ENCODE measurements around the gene HOXC10. TPM values are rescaled to one million over a fixed set of nuclear protein-coding genes. Genes with fewer than 3 reads are reported as not detected.

HOXC10 gene
- polyA plus RNA-seq, 5 donors, result 1.2 to 2.6 TPM; not detected in 3

DNA sequence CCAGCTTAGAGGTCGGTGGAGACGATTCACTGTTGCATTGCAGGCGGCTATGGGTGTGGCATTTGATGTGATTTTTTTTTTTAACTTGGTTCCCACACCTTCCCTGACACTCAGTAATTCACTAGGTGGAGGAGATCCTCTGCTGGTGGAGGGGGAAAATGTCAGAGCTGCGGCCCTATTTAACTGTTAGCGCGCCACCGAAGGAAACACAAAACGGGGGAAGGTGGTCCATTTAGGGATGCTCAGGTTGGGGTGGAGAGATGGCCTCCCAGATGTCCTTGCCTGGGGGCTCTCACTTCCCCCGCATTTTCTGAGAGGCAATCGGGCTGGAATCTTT, 34.5 kb upstream of the HOXC10 start:
- no peak for DNase-seq

DNA sequence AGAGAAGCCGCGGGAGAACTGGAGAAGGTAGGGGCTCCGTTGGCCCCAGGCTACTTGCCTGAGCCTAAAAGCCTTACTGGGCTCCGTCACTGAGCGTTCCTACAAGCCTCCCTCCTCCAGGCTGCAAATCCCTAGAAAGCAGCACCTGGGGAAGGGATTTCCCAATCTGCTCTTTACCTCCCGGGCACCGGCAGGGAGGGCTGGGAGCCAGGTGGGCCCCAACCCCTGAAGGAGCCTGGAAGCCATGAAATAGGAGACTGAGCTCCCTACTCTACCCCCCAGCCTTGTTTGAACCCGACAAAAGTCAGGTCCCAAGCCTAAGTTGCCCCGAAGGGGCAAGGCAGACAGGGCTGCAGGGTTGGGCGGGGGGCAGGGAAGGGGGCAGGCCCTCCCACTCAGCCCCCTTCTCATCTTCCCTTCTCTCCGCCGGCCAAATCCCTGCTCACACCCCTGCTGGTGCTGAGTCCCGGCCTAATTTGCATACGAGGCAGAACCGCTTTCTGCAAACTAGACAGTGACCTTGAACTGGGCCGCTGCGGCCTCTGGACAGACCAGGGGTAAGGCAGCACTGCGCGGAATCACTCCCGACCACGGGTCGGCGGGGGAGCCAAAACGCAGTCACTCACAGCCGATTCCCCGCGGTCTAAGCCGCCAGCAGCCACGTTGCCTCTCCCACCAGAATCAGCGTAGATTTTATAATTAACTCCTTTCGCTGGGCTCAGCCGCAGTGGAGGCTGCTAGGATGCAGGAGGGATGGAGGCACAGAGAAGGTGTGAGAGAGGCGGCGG, 34.0 kb upstream of the HOXC10 start:
- DNase-seq, result no peak

DNA sequence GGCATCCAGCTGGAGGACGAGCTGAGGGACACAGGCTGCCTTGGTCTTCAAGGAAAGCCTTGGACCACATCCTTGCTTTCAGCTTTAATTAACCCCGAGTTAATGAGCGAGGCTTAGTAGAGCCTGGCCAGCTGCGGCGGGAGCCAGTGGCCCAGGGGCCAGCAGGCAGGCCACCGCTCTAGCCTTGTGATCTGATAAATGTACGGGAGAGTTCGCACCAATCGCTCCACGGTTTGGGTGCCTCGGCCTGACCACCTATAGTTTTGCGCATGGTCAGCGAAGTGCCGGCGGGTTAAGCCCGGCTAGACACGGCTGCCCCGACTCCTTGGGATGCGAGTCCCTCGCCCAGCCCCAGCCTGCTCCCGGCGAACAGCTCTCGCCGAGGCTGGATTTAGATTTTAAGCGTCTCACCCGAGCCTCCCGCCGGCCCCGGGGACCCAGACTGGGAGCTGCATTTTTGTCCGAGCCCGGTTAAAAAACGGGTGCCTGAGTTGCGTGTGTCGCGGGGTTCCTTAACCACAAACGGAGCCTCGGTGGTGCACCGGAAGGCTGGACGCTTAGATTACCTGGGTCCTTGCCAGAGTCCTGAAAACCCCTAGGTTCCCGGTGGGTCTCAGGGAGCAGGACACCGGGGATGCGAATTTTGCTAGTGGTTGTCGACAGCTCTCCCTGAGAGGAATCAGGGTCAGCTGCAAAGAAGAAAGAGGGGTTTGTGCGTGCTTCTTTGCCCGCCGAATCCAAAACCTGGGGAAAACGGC, 33.2 kb upstream of the HOXC10 start:
- DNase-seq, result no peak

DNA sequence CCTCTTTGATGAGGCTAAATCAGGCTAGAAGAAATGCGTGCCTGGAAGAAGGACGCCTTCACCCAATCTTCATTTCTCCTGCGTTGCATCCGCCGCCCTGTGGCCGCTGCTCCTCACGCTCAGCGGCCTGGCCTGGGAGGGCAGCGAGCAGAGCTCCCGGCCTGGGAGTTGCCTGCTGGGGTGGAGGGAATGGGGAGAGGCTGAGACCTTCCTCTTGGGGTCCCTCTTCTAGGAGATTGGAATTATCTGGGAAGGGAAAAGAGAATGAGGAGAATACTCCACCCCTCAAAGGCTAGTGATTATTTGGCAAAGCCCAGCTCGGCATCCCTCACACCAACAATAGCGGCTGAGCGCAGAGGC, 32.6 kb upstream of the HOXC10 start:
- no peak for DNase-seq

DNA sequence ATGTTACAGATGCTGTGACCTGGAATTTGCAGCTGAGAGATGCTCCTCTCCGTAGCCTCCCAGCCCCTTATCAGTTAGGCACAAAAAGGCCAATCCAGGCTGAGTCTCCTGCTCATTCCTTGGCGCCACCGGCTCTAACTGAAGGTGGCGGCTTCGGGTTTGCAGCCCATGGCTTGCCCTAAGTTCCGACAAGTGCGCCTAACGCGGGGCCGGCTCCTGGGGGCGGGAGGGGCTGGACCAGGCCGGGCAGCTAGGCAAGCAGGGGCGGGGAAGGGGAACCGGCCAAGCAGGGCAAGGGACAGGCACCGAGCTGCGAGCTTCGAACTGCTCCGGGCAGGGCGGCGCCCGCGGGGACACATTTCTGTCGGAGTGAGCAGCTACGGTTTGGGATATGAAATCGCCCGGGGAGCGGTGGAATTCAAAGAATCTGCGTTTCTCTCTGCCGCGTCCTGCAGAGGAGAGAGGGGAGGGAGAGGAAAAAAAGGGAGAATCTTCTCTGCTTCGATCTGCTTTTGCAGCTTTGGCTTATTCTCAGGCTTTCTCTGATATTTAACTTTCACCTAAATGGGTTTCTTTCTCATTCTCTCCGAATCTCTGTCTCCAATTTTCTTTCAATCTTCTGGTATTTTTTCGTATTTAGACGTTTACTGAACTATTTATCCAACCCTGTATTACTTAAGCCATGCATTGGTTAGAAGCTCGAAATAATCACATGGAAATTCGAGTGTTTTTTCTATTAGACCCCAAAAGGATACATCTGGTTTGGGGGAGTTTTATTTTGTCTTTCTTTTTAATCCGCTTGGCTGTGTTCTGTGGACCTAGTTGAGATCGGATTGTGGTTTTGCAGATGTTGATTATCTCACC, 31.8 kb upstream of the HOXC10 start:
- DNase-seq, result no peak

DNA sequence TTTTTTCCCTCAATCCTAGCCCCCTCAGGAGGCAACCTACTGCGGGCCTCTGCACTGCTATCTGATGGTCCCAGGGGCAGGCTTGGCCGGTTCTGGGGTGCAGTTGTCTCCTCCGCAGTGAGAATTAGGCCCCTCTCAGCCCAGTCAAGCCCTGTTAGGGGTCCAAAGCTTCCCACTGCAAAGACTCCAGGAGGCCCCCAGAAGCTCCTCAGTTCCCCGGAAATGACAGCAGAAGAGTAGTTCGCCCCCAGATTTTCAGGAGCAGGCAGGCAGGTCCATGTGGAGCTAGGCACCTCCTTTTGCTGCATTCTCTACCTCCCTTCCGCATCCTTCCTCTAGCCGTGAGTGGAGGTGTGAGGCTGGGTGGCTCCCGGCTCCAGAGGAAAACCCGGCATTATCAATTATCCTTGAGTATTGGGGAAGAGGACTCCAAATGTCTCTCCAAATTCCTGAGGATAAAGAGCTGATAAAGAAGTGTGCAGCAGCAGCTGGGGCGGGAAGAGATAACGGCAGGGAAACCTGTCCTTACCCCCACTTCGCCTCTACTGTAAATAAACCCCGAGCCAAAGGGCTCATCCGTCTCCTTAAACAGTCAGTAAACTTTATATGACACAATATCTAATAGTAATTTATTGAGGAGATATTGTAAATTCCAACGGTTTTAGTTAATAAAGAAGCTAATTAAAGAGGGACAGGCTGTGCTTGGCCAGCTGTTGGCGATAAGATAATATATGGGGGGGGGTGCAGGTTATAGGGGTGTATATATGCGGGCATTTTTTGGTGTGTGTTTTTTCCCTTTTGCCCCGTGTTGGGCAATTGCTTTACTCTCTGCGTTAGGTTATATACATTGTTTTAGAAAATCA, 30.9 kb upstream of the HOXC10 start:
- no peak for DNase-seq

DNA sequence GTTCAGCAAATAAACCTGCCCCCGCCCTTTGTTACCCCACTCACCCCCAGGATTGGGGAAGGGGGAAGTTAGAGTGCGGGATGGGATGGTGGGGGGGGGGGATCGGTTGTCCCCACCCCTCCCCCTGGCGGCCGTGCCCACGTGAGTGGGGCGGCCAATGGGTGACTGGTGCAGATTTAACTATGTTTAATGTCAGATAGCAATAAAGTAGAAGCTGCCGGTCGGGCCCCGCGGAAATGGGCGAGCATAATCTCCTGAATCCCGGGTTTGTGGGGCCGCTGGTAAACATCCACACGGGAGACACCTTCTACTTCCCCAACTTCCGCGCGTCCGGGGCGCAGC, 30.3 kb upstream of the HOXC10 start, which contains the start of gene HOXC12:
TSS of gene HOXC12 (plus strand) at position 210 of the 342 bp plus-strand sequence. CDS start at position 237, 27 bp downstream.
- no peak for DNase-seq

DNA sequence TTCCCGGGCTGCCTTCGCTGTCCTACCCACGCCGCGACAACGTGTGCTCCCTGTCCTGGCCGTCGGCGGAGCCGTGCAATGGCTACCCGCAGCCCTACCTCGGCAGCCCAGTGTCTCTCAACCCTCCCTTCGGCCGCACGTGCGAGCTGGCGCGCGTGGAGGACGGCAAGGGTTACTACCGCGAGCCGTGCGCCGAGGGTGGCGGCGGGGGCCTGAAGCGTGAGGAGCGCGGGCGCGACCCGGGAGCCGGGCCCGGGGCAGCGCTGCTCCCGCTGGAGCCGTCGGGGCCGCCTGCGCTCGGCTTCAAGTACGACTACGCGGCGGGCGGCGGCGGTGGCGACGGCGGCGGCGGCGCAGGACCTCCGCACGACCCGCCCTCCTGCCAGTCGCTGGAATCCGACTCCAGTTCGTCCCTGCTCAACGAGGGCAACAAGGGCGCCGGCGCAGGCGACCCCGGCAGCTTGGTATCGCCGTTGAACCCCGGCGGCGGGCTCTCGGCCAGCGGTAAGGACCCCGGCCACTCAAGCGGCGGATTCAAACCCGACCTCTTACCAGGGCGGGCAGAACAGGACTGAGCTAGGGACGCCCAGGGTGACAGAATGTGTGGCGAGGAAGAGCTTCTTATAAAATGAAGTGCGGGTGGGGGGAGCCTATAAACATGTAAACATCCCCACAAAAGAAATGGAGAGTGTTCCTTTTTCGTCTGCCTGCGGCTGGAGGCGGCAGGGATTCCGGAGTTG, 29.7 kb upstream of the HOXC10 start:
- no peak for DNase-seq

DNA sequence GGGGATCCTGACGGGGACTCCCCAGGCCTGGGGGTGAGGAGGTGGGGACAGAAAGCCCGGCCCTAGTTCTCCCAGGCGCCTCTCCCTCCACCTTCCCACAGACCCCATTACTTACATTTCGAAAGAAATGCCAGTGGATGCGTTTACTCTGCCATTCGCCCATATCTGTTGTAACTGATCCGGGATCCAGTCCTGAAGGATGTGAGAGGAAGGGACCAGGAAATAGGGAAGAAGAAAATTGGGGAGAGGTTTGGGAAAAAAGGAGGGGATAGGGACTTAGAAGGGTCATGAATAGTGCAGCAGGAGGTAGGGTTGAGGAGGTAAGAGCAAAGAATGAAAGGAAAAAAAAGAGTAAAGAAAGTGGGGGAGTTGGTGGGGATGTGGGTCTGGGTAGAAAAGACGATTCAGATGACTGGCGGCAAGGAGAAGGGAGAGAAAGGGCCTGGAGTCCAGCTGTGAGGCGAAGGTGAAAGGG, 29.1 kb upstream of the HOXC10 start:
- DNase-seq, result no peak

DNA sequence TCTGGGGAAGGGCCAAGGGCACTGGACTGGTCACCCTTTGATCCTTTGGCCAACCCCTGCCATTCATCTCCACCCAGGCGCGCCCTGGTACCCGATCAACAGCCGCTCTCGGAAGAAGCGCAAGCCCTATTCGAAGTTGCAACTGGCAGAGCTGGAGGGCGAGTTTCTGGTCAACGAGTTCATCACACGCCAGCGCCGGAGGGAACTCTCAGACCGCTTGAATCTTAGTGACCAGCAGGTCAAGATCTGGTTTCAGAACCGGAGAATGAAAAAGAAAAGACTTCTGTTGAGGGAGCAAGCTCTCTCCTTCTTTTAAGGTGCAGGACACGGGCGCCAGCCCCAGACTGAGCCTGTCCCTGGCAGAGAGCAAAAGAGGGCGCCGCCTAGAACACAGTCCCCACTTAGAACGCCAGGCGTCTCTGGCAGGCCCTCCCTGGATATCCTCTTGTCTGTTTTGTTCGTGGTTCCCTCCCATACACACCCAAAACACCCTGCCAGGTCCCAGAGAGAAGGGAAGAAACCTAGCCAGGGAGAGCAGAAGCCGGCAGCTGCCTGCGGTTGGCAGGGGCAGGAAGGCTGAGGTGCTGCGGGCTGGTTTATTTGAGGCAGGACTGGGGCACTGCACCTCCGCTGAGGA, 28.6 kb upstream of the HOXC10 start:
- no peak for DNase-seq

DNA sequence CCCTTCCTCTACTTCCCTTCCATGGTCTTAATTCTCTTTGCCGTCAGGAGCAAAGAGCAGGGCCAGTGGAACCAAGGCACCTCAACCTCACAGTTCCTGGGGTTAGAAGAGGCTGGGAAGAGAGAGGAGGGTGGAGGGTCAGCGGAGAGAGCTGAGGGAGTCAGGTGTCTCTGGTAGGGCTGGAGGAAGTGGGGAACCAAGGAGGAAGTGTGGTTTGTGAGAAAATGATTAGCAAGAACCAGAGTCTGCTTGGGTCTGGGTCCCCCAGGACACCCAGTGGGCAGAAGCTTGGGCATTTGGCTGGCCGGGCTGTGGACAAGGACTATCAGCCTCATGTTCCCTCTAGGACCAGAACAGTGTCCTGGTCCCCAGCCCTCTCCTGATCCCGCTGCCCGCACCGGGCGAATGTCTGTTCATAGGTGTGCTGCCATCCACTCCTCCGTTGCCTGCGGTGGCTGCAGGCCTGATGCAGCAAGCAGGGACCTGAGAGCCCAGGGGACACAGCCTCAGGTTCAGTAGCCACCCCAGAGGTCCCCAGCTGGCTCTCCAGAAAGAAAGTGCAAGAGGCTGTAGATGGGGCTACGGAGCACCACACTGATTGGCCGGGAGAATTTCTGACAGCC, 27.9 kb upstream of the HOXC10 start:
- no peak for DNase-seq

DNA sequence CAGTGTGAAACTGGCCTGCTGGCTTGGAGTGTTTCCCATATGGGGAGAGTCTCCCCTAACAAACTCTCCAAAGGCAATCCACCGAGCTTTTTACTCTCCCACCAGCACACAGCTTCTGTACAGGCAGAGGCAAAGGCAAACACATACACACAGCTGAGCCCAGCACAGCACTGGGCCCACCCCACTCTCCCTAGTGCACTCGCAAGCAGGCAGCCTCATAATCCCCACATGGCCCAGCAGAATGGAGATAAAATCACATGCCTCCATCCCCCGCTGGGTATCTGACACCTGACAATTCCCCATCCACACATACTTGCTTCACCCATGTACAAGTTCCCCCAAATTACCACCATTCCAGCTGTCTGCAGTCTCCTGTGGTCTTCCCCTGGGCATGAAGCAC, 26.8 kb upstream of the HOXC10 start:
- DNase-seq, result no peak

DNA sequence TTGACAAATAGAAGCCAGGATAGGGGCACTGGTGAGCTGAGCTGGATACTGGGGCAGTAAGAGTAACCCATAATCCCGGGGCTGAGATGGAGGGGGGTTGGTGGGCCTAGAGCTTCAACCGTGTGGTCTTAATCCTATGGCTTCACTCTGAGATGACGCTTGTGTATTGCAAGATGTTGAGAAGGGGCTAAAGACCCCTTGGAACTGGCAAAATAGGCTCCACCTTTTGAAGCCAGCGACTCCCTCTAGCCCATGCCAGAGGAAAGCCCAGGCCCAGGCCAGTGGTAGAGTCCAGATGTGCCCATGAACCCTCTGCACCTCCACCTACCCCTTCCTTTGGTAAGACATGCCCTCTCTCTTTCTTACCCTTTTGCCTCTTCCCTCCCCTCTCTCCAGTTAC, 25.6 kb upstream of the HOXC10 start:
- DNase-seq, result no peak

DNA sequence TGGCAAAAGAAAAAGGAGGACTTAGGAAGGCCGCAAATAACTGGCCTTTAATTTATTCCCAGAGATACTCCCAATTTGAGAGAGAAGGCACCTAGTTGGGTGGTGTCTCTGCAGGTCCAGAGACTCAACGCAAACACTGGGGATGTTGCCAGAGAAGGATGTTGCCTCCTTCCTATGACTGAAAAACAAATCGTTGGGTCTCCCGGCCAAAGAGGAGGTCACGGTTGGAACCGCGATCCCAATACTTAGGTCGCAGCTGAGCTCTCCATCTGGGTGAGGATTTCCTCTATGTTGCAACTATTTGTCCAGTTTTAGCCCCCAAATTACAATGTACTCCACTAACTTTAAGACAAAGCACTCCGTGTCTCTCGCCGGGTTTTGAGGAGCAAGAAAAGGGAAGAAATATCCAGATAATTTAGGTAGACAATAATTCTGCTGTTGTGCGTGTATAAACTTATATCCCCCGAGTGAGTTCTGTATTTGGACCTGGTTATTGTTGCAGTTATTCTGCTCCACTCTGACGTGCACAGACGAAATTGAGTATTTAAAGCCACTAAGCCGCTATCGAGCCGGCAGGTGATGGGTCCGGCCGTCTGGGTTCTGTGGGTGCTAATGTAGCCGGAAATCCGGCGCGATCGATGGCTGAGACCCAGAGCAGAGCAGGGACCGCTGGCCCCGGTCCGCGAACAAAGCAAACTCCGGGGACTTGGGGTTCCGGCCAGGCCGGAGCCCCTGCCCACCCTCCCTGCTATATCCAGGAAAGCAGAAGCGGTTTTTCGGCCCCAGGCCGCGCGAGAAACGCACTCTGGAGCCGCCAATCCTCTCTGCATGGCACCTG, 24.5 kb upstream of the HOXC10 start:
- no peak for DNase-seq

DNA sequence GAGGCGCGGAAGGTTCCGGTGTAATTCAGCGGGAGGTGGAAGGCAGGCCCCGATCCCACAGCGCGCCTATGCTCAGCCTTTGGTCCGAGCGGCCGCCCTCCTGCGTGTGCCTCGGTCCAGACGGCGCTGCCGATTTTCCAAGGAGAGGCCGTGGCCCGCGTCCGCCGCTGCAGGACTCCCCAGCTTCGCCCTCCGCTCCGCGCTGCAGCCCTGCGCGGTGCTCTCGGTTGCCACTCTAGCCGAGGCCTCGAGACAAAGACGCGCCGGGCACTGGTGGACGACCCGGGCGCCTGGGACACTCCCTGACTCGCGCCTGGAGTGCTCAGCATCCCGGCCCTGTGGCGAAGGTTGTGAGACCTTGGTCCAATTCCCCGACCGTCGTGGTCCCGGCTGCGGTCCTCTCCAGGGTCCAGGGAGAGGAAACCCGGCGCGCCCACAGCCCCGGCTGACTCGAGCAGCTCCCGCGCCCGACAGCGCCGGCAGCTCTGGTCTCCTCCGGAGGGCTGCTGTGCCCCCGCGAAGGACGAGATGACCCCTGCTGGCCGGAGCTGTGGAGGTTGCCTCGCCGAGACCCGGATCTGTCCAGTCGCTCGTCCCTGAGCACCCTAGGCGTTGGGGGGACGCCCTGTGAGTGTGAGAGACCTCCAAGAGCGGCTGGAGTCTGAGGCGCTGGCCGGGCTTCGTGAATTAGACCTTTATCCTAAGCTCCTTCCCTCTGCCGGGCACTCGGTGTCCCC, 23.8 kb upstream of the HOXC10 start:
- no peak for DNase-seq

DNA sequence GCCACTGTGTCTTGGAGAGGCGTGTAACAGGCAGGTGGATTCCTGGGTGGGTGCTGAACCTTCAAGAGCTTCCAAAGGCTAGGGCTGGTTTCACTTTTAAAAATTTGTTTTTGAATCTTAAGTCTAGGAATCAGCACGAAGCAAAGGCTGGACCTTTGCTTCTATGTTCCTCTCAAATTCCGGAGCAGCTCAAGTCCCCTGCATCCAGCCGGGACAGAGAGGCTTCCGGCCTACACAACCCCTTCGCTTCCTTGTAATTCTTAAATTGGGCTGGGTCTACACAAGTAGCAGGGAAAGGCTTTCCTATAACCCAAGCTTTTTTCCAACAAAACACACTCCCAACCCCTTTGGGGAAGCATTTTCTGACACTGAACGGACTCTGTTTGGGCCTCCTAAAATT, 21.9 kb upstream of the HOXC10 start:
- no peak for DNase-seq

DNA sequence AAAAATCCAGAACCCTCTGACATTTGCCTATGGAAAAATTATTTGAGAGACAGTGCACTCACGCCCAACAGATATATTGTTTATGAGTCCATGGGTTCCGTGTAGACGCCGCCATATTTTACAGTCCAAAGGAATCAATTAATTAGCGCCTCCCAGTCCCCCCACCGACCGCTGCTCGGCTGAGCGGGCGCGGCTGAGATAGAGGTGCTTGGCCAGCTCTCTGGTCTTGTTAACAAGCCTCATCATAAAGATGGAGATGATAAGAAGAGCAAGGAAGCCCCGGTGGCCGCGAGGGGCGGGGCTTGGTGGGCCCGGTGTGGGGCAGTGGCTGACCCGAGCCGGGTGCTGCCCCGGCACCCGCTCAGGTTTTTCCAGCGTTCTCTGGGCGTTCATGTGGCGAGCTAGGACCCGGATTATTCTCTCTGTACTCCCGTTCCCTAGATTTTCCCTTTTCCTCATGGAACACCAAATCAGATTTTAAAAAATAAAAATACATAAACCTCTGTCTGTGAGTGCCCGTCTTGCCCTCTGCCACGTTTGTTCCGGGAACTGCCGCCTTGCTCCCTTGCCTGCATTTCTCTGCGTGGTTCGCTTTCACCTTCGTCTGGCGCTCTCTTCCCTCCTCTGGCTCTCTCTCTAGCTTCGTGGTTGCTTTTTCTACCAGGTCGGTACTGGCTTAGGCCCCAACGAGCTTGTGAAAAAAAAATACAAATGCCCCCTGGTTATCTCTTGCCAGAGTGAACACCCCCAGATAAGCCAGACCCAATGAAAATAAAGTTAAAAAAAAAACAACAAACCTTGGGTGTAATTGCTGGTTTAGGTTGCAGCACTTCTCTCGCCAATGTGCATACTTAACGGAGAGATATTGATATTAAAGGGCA, 21.3 kb upstream of the HOXC10 start:
- DNase-seq, result no peak
